HCT116 (cell line): ENCODE results near the gene ADD3. TPM values are rescaled to one million over a fixed set of nuclear protein-coding genes. Genes with fewer than 3 reads are reported as not detected.

Experiments used
- ATAC-seq: fragments of 200-7000 bp; cut with Tn5 transposase; 2 replicates; pipeline ENCODE4 v1.9.1; 2020; ENCODE audit warnings: mild to moderate bottlenecking, moderate library complexity
- BruUV-seq: library from RNA; stranded (reverse); fragments of 400-500 nt; replicated peaks from 2 replicates; lab custom pipeline; 2021; lab: Mats Ljungman, UMichigan
- CTCF ChIA-PET: fragments of 300-600 bp; sonication (Branson Sonifier 250); formaldehyde crosslinking; loops from one replicate; lab custom pipeline; 2021; ENCODE audit warnings: antibody characterized with exemption; lab: Charles Lee
- POLR2A ChIA-PET: fragments of 300-600, 350-600 bp; sonication (Branson Sonifier 250); formaldehyde crosslinking; loops from one replicate; lab custom pipeline; 2021; ENCODE audit warnings: antibody characterized with exemption; lab: Charles Lee
- RAD21 ChIA-PET, 2 experiments: fragments of 300-600 bp; sonication (Branson Sonifier 250); formaldehyde crosslinking; loops; one replicate each; lab custom pipeline; 2023; ENCODE audit warnings: low total read pairs in 2 of 2; ENCODE audit not compliant: uncharacterized antibody in 2 of 2, unreplicated experiment in 2 of 2, low non-redundant PET in 1 of 2; lab: Charles Lee
- DNase-seq: peaks from one replicate; pipeline ENCODE4 v3.0.0-alpha.2; 2010; ENCODE audit warnings: low read depth, low spot score
- H2AFZ ChIP-seq: fragments of 200-600 bp; shearing (Covaris generic), sonication (generic); 2 replicates; pipeline ENCODE4 v1.6.1; 2017; ENCODE audit warnings: low read depth, mixed run types, mixed read lengths, antibody characterized with exemption, low read length; ENCODE audit not compliant: poor library complexity, severe bottlenecking
- H3K27ac ChIP-seq: 2 replicates; pipeline ENCODE4 v1.5.1; 2012; ENCODE audit warnings: low read depth, low read length
- H3K27me3 ChIP-seq: fragments of 200-600 bp; sonication (generic); 2 replicates; pipeline ENCODE4 v1.6.1; 2016; ENCODE audit warnings: mixed run types, low read length, mixed read lengths; ENCODE audit not compliant: insufficient read depth
- H3K36me3 ChIP-seq, 2 experiments: fragments of 200-500 bp in 1 of 2; fragments of 200-600 bp in 1 of 2; sonication (Bioruptor generic) in 1 of 2; sonication (generic) in 1 of 2; 2 replicates each; pipeline versions ENCODE4 v1.5.1 to v1.6.1; 2014 to 2016; ENCODE audit warnings: low read length in 2 of 2, inconsistent platforms in 1 of 2, mixed read lengths in 1 of 2, mixed run types in 1 of 2; ENCODE audit not compliant: insufficient read depth in 2 of 2, control insufficient read depth in 1 of 2
- H3K4me1 ChIP-seq, 2 experiments: fragments of 200-600 bp in 1 of 2; sonication (generic) in 1 of 2; 2 replicates each; pipeline versions ENCODE4 v1.5.1 to v1.6.1; 2012 to 2017; ENCODE audit warnings: low read length in 2 of 2, inconsistent platforms in 1 of 2, mild to moderate bottlenecking in 1 of 2, mixed read lengths in 1 of 2, mixed run types in 1 of 2, moderate library complexity in 1 of 2; ENCODE audit not compliant: insufficient read depth in 2 of 2, control insufficient read depth in 1 of 2
- H3K4me2 ChIP-seq: fragments of 200-600 bp; sonication (generic); 2 replicates; pipeline ENCODE4 v1.6.1; 2017; ENCODE audit warnings: mixed run types, low read length, mixed read lengths
- H3K4me3 ChIP-seq, 2 experiments: fragments of 200-600 bp in 1 of 2; sonication (generic) in 1 of 2; replicated peaks in 1 of 2; 2 replicates each; pipeline ENCODE4 v1.5.1; 2011 to 2016; ENCODE audit warnings: low read length in 2 of 2, control low read depth in 1 of 2, low read depth in 1 of 2, mild to moderate bottlenecking in 1 of 2, mixed read lengths in 1 of 2, mixed run types in 1 of 2
- H3K79me2 ChIP-seq: fragments of 200-600 bp; sonication (generic); 2 replicates; pipeline ENCODE4 v1.6.1; 2017; ENCODE audit warnings: mild to moderate bottlenecking, mixed run types, low read length, moderate library complexity, mixed read lengths; ENCODE audit not compliant: insufficient read depth
- H3K9ac ChIP-seq: fragments of 200-600 bp; sonication (generic); 2 replicates; pipeline ENCODE4 v1.6.1; 2016; ENCODE audit warnings: low read length, mixed read lengths
- H3K9me2 ChIP-seq: fragments of 200-600 bp; sonication (generic), shearing (Covaris generic); 2 replicates; pipeline ENCODE4 v1.6.1; 2017; ENCODE audit warnings: mixed run types, mild to moderate bottlenecking, moderate library complexity; ENCODE audit not compliant: insufficient read depth
- H3K9me3 ChIP-seq, 2 experiments: fragments of 200-500 bp in 1 of 2; fragments of 200-600 bp in 1 of 2; sonication (Bioruptor generic) in 1 of 2; sonication (generic) in 1 of 2; 2 replicates each; pipeline ENCODE4 v1.6.1; 2014 to 2017; ENCODE audit warnings: low read length in 2 of 2, mixed read lengths in 2 of 2, inconsistent platforms in 1 of 2, low read depth in 1 of 2, mild to moderate bottlenecking in 1 of 2, mixed run types in 1 of 2, moderate library complexity in 1 of 2; ENCODE audit not compliant: control insufficient read depth in 1 of 2, insufficient read depth in 1 of 2
- H4K20me1 ChIP-seq: fragments of 200-600 bp; sonication (generic), shearing (Covaris generic); 2 replicates; pipeline ENCODE4 v1.6.1; 2017; ENCODE audit warnings: mixed run types, mild to moderate bottlenecking, moderate library complexity; ENCODE audit not compliant: insufficient read depth
- EZH2phosphoT487 ChIP-seq: fragments of 200-600 bp; IDR thresholded peaks from 2 replicates; pipeline ENCODE4 v1.6.1; 2018; ENCODE audit warnings: antibody characterized with exemption, borderline replicate concordance
- JUND ChIP-seq: IDR thresholded peaks from 2 replicates; pipeline ENCODE4 v1.6.1; 2012
- POLR2A ChIP-seq: IDR thresholded peaks from 2 replicates; pipeline ENCODE4 v1.7.0; 2011; ENCODE audit warnings: borderline replicate concordance; ENCODE audit not compliant: insufficient read depth, insufficient read length; ENCODE audit errors: extremely low read depth
- SIN3A ChIP-seq: IDR thresholded peaks from 2 replicates; pipeline ENCODE4 v1.6.1; 2012; ENCODE audit warnings: low read depth
- SP1 ChIP-seq: IDR thresholded peaks from 2 replicates; pipeline ENCODE4 v1.6.1; 2012; ENCODE audit warnings: low read depth
- ZBTB33 ChIP-seq: IDR thresholded peaks from 2 replicates; pipeline ENCODE4 v1.6.1; 2011; ENCODE audit warnings: mild to moderate bottlenecking, low read length, moderate library complexity; ENCODE audit not compliant: insufficient replicate concordance; ENCODE audit errors: extremely low read depth
- intact Hi-C: fragments of 100-400 bp; cut with micrococcal nuclease; formaldehyde crosslinking; loops from 2 replicates; pipeline ENCODE4 v1.10.0; 2022
- total RNA-seq: library from RNA; stranded (reverse); gene quantifications from one replicate; pipeline ENCODE4 v1.2.1, GENCODE V29; 2021; ENCODE audit not compliant: unreplicated experiment
- TF ChIP-seq, protein P1 (sequence below): IDR thresholded peaks from 2 replicates; pipeline ENCODE4 v1.6.1; 2012; ENCODE audit warnings: low read depth

Gene ADD3
- total RNA-seq, 1 experiment from 2014 or later, result 41.1 TPM

DNA sequence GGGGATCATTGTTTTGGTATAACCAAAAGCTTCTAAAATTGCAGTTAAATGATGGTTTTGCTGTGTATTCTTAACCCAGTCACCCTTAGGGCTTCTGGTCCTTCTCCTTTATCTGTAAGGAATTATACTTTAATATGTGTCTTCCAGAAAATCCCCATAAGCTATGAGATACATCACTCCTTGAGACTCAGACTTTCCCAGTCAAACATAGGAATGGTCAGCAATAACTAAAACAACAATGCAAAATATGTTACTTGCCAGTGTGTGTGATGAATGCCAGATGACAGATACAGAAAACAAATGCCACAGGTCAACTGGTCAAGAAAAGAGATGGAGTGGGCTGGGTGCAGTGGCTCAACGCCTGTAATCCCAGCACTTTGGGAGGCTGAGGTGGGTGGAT is 10.1 kb downstream of the ADD3 start (continued):
- no peak for TF ChIP-seq ZBTB33
- no peak for TF ChIP-seq EZH2phosphoT487
- no peak for TF ChIP-seq POLR2A
- TF ChIP-seq SIN3A, result no peak
- no peak for TF ChIP-seq SP1
- no peak for TF ChIP-seq JUND
- TF ChIP-seq, protein P1, sequence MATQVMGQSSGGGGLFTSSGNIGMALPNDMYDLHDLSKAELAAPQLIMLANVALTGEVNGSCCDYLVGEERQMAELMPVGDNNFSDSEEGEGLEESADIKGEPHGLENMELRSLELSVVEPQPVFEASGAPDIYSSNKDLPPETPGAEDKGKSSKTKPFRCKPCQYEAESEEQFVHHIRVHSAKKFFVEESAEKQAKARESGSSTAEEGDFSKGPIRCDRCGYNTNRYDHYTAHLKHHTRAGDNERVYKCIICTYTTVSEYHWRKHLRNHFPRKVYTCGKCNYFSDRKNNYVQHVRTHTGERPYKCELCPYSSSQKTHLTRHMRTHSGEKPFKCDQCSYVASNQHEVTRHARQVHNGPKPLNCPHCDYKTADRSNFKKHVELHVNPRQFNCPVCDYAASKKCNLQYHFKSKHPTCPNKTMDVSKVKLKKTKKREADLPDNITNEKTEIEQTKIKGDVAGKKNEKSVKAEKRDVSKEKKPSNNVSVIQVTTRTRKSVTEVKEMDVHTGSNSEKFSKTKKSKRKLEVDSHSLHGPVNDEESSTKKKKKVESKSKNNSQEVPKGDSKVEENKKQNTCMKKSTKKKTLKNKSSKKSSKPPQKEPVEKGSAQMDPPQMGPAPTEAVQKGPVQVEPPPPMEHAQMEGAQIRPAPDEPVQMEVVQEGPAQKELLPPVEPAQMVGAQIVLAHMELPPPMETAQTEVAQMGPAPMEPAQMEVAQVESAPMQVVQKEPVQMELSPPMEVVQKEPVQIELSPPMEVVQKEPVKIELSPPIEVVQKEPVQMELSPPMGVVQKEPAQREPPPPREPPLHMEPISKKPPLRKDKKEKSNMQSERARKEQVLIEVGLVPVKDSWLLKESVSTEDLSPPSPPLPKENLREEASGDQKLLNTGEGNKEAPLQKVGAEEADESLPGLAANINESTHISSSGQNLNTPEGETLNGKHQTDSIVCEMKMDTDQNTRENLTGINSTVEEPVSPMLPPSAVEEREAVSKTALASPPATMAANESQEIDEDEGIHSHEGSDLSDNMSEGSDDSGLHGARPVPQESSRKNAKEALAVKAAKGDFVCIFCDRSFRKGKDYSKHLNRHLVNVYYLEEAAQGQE, result no peak

DNA sequence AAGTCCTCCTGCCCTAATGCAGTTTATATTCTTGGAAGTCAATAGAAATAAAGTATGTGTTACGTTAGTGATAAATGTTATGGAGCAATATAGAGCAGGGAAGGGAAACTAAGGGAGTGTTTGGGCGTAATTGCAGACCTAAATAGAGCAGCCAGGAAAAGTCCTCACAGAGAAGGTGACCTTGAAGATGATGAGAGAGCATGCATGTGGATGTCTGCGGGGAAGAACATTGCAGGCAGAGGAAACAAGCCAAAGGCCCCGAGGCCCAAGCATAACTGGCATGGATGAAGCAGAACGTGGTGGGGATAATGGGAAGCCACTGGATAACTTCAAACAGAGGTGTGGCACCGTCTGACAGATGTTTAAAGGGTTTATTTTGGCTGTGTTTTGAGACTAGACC is 12.5 kb downstream of the ADD3 start:
- POLR2A ChIA-PET, result no interaction called here
- H3K9me2 ChIP-seq, result no peaks in the 10 kb centered on the region
- no peak overlapping the region for H3K4me3 ChIP-seq
- TF ChIP-seq ZBTB33, result no peak
- no peak overlapping the region for H3K4me2 ChIP-seq
- 0 out of 2 replicates have a peak, but pooled peaks cover 4% of the 10 kb centered on the region for H3K79me2 ChIP-seq
- CTCF ChIA-PET, result interaction anchor here (1.0 kb wide), 1 partner anchor 15 kb away, joined by 3 read pairs; no protein-coding TSS in a partner anchor
- H2AFZ ChIP-seq, result no peak overlapping the region
- H3K36me3 ChIP-seq, result no peaks in the 10 kb centered on the region
- H3K9ac ChIP-seq, result no peak overlapping the region
- no peaks in the 10 kb centered on the region for H3K27me3 ChIP-seq
- DNase-seq (no peak), ATAC-seq (no peak)
- no peaks in the 10 kb centered on the region for H3K9me3 ChIP-seq
- intact Hi-C loops, result no loop called here
- no peak overlapping the region for H3K27ac ChIP-seq
- H3K4me1 ChIP-seq, result no peaks in the 10 kb centered on the region
- BruUV-seq, result no TSS peak
- H4K20me1 ChIP-seq, result no peaks in the 10 kb centered on the region
- RAD21 ChIA-PET, result no interaction called here
